OCI-LY3 (cell line): ENCODE measurements around the gene HAUS7.

Experiments used
- H2AFZ ChIP-seq: fragments of 200-600, 300-600 bp; shearing (Covaris generic); 2 replicates; pipeline ENCODE4 v1.6.0; 2014; ENCODE audit warnings: antibody characterized with exemption, low read depth, low read length
- H3K27ac ChIP-seq: fragments of 200-600, 300-600 bp; sonication (generic); 2 replicates; pipeline ENCODE4 v1.5.1; 2014; ENCODE audit warnings: mild to moderate bottlenecking, low read length, moderate library complexity, mixed read lengths
- H3K27me3 ChIP-seq: fragments of 200-600, 300-600 bp; sonication (generic); 2 replicates; pipeline ENCODE4 v1.6.1; 2014; ENCODE audit warnings: low read depth, low read length, mixed read lengths
- H3K36me3 ChIP-seq: fragments of 200-600, 300-600 bp; sonication (generic); replicated peaks from 2 replicates; pipeline ENCODE3; 2014; ENCODE audit warnings: low read depth, low read length, mixed read lengths
- H3K4me1 ChIP-seq: fragments of 300-600, 200-600 bp; sonication (generic); 2 replicates; pipeline ENCODE4 v1.6.1; 2014; ENCODE audit warnings: low read length, mixed read lengths
- H3K4me2 ChIP-seq: fragments of 200-600, 300-600 bp; sonication (generic); 2 replicates; pipeline ENCODE4 v1.6.1; 2014; ENCODE audit warnings: low read length, mixed read lengths
- H3K4me3 ChIP-seq: fragments of 300-600, 200-600 bp; sonication (generic); 2 replicates; pipeline ENCODE4 v1.5.1; 2014; ENCODE audit warnings: antibody characterized with exemption, mild to moderate bottlenecking, low read length, moderate library complexity
- H3K79me2 ChIP-seq: fragments of 300-600, 200-600 bp; shearing (Covaris generic); 2 replicates; pipeline ENCODE4 v1.6.1; 2014; ENCODE audit warnings: mild to moderate bottlenecking, low read length, mixed read lengths
- H3K9ac ChIP-seq: fragments of 300-600, 200-600 bp; shearing (Covaris generic); 2 replicates; pipeline ENCODE4 v1.6.0; 2014; ENCODE audit warnings: mild to moderate bottlenecking, low read length, moderate library complexity
- H3K9me3 ChIP-seq: fragments of 200-600, 300-600 bp; shearing (Covaris generic); 2 replicates; pipeline ENCODE4 v1.6.1; 2014; ENCODE audit warnings: low read length, mixed read lengths; ENCODE audit not compliant: insufficient read depth
- H4K20me1 ChIP-seq: fragments of 200-600, 300-600 bp; sonication (generic); 2 replicates; pipeline ENCODE4 v1.6.1; 2016; ENCODE audit warnings: low read length, mixed read lengths; ENCODE audit not compliant: insufficient read depth
- EZH2phosphoT487 ChIP-seq: fragments of 200-600 bp; shearing (Covaris generic); IDR thresholded peaks from 2 replicates; pipeline ENCODE4 v1.6.1; 2018; ENCODE audit warnings: antibody characterized with exemption, mixed run types, low read depth
- TF ChIP-seq, protein P1 (sequence below): fragments of 200-600, 300-600 bp; sonication (generic); IDR thresholded peaks from 2 replicates; pipeline ENCODE4 v1.5.1; 2014; ENCODE audit warnings: antibody characterized with exemption, low read length, low read depth

HAUS7 gene

DNA sequence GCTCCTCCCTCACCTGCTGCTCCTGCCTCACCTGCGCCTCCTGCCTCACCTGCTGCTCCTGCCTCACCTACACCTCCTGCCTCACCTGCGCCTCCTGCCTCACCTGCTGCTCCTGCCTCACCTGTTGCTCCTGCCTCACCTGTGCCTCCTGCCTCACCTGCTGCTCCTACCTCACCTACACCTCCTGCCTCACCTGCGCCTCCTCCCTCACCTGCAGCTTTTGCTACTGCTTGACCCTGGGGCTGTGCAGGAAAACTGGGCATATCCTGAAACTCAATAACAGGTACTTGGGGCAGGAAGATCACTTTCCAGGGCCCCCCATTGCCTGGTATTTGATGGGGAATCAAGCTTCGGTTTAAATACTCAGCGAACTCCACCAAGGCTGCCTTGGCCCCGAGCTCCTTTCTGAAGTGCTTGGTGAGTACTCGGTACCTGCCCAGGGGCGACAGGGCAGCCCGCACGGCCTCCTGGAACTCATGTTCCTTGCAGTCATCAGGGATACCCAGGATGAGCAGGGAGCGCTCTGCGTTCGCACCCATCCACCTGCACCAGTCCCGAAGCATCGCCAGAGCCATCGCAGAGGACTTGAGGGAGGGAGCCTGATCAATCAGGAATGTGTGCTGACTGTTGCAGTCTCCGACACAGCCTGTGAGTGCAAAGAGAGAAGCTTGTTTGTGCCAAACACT lies 72.0 kb downstream of the HAUS7 start:
- TF ChIP-seq, protein P1, sequence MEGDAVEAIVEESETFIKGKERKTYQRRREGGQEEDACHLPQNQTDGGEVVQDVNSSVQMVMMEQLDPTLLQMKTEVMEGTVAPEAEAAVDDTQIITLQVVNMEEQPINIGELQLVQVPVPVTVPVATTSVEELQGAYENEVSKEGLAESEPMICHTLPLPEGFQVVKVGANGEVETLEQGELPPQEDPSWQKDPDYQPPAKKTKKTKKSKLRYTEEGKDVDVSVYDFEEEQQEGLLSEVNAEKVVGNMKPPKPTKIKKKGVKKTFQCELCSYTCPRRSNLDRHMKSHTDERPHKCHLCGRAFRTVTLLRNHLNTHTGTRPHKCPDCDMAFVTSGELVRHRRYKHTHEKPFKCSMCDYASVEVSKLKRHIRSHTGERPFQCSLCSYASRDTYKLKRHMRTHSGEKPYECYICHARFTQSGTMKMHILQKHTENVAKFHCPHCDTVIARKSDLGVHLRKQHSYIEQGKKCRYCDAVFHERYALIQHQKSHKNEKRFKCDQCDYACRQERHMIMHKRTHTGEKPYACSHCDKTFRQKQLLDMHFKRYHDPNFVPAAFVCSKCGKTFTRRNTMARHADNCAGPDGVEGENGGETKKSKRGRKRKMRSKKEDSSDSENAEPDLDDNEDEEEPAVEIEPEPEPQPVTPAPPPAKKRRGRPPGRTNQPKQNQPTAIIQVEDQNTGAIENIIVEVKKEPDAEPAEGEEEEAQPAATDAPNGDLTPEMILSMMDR, result no peak
- no peak for TF ChIP-seq EZH2phosphoT487

More for the DNA sequence above, 72.0 kb downstream of the HAUS7 start:
- H3K9ac ChIP-seq, result no peak overlapping the region
- H3K4me1 ChIP-seq, result peaks cover 6% of the 10 kb centered on the region; the same call in 1 of the 2 replicates
- H3K9me3 ChIP-seq, result no peaks in the 10 kb centered on the region
- no peak overlapping the region for H3K27ac ChIP-seq
- H3K4me3 ChIP-seq, result no peak overlapping the region
- H3K79me2 ChIP-seq, result no peaks in the 10 kb centered on the region
- no peaks in the 10 kb centered on the region for H4K20me1 ChIP-seq
- no peaks in the 10 kb centered on the region for H3K36me3 ChIP-seq
- no peak overlapping the region for H2AFZ ChIP-seq
- no peaks in the 10 kb centered on the region; the same call in 1 of the 2 replicates for H3K27me3 ChIP-seq
- H3K4me2 ChIP-seq, result no peak overlapping the region
